NCI-H2196 (cell line): ENCODE data around the gene METAP1D.
"Not testable (repeated sequence)": the region's sequence is repeated elsewhere in the genome, so short reads cannot be mapped to it uniquely, and the experiment has no call there.

Experiments
- DNase-seq: peaks from one replicate; lab custom pipeline; 2025; ENCODE audit not compliant: unreplicated experiment; lab: John Stamatoyannopoulos, UW

Gene METAP1D

GRCh38 chr2:171996021-171996420, 3.7 kb upstream of the METAP1D start:
- no peak for DNase-seq

- not testable (repeated sequence) for DNase-seq
Observed at GRCh38 chr2:171997031-171997430, 2.7 kb upstream of the METAP1D start.

- DNase-seq: no peak
Observed at GRCh38 chr2:171999161-171999560, 592 bp upstream of the METAP1D start.

- no peak for DNase-seq
Observed at GRCh38 chr2:172000696-172001361, 1.1 kb downstream of the METAP1D start.

GRCh38 chr2:172007372-172007771, 7.6 kb downstream of the METAP1D start:
- DNase-seq: no peak

DNA sequence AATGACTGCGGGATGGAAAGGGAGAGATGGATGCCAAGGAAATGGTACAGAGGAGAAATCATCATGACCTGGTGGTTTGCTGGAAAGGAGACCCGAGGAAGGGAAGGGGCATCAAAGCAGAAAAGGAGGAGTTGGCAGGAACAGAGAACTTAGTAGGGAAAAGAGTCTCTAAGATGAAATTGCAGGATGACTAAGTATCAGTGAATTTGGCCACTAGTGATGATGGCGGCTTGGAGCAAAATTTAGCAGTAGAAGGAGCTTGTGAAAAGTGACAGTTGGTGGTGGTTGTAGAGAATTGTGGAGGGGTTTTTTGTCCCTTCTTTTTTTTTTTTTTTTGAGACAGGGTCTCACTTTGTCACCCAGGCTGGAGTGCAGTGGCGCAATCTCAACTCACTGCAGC, 10.1 kb downstream of the METAP1D start:
- no peak for DNase-seq

GRCh38 chr2:172011812-172012575, 12.2 kb downstream of the METAP1D start:
- DNase-seq: no peak

DNA sequence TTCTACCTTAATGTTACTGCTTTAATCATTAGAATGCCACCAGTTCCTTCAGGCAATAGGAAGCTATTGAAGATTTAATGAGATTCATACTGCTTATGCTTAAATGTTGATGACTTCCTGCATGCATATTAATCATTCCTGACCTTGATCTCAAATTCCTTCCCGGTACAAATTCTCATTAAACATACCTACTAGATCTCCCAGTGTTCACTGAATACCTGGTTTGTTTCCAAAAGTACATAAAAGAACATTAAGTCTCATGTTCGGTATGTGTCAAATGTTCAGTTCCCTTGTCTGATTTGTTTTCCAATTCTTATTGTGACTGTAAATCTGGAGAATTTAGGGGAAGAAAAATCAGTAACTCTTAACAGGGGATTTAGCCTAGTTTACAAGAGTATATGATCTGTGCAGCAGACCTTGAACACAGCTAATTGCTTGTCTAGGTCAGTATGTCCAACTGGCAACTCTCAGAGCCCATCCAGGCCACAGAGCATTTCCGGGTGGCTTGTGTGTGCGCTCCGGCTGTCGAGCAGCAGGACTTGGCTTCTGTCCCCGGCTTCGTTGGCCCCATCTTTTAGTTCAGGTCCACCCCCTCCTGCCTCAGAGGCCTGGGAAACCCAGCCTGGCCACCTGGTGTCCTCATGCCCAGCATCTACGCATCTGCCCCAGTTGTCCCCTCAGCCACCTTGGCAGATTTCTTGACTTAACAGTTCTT, 13.1 kb downstream of the METAP1D start:
- peak; percentile 44 for DNase-seq

GRCh38 chr2:172013396-172013795, 13.6 kb downstream of the METAP1D start:
- DNase-seq: no peak

DNA sequence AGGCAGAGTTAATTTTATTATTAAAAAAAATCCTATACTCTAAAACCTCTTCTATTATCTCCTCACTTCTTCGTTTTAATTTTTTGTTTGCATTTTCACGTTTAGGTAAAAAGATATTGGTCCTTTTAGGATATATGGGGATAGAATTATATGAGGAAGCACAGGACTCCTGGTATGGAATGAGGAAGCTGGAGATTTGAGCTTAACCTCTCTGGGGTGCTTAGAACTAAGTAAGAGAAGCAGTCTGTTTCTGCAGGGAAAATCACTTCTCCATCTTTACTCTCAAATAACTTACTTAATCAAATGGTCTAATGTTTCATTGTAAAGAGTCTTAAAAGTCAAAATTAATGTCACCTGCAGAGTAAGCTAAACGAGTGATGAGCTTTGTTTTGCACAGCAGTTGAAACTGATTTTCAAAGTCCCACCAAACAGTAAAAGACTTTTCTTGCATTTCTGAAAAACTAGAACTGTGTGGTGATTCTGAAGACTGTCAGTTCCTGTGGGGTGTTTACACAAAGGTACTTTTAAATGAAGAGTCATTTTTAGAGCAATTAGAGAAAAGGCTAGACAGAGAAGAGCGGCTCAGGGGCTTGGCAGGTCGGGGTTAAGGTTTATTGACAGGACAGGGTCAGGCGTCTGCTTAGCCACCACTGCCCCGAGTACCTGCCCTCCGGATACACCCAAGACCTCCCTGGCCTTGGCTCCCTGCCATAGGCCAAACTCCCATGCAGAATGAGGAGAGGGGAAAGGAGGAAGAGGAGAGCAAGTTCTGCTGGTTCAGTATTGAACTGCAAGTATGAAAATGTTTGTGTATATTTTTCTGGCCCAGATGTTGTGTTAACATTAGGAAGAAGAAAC, 21.6 kb downstream of the METAP1D start:
- no peak for DNase-seq

- DNase-seq: peak; percentile 27
Observed at GRCh38 chr2:172021955-172022354, 22.2 kb downstream of the METAP1D start.

DNA sequence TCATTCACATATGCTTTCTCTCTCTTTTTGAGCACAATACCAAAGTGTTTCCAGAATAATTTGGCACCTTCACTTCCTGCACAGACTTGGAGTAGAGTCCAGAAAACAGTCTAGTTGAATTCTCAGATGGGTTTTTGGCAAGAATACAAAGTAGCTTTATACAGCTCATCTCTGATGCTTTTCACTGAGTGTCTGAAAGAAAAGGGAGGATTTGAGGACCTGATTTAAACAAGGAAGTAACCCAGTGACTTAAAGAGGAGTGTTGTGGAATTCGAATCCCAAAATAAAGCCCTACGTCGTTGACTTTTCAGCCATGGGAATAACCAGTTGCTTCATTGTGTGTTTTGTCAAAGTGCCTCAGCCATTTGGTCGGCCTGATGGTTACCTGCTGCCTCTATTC, 31.8 kb downstream of the METAP1D start:
- DNase-seq: no peak

DNA sequence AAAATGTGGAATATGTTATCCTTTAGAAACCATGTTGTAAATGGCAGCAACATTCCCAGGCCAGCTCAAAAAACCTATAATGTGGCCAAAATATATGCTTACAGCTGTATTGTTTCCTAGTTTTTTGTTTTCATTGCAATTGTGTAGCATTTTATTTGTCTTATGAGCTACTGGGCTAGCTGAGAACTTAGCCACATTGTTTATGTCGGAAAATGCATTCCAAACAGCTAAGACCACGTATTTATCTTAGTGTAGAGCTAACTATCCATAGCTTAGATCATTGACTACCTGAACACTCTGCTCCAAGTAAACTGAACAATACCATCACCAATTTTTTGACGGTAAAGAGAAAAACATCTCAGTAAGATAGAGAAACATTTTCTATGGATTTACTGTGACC, 38.4 kb downstream of the METAP1D start:
- DNase-seq: no peak

GRCh38 chr2:172038604-172039003, 38.9 kb downstream of the METAP1D start:
- no peak for DNase-seq

GRCh38 chr2:172039011-172039704, 39.4 kb downstream of the METAP1D start:
- DNase-seq: no peak

DNA sequence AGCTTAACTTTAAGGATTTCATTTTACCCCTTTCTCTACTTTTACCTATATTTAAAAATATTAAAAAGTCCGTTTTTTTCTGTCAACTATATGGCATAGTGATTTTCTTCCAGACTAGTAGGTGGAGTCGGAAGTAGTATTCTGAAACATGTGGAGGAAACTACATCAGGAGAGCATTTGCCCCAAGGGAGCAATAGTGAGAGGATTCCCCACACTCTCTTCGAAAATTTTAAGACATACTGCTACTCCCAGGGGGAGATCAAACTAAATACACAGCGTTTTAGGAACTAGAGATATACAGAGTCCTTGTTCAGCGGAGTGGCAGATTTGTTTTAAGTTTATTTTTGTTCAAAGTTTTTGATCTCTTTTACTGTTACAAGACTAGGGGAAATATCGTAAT, 40.6 kb downstream of the METAP1D start:
- DNase-seq: no peak

DNA sequence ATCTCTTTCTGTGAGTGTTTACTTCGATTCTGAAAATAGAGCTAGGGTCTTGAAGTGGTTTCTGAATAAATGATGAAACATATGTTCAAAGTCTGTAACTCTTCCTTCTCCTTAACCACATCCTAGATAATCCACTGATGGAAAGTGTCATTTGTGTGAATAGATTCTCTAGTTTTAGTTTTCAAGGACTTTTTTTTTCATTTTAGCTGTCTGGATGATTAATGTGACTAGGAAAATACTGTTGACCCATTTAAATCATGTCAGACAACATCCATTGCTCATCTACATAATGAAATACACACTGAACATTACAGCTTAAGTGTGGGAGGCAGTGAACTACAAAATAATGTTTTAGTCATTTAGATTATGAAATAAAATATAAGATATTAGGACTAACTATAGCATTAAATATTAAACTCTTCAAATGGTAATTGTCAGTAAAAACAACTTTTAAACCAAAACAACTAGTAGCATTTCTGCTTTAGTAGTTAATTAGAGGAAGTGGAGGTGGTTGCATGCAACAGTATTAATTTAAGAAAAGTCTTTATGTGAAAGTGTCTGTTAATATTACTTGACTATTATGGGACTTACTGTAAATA, 46.4 kb downstream of the METAP1D start:
- DNase-seq: no peak

- no peak for DNase-seq
Observed at GRCh38 chr2:172046866-172047565, 47.3 kb downstream of the METAP1D start.
